Adrenal gland (tissue), 5 donors: Measurements from ENCODE around the gene PMAIP1.

Experiments used
- CTCF ChIP-seq, 6 experiments: fragments of 450-650 bp in 4 of 6; fragments of 200-600 bp in 2 of 6; sonication (generic) in 1 of 6; IDR thresholded peaks; 1 replicate in 5 of 6; 2 replicates in 1 of 6; pipeline versions ENCODE4 v1.5.1 to v1.8.0; 2016 to 2021; ENCODE audit warnings: antibody characterized with exemption in 6 of 6, mild to moderate bottlenecking in 2 of 6, moderate library complexity in 1 of 6
- POLR2A ChIP-seq, 2 donors: fragments of 450-650 bp; IDR thresholded peaks; one replicate each; pipeline ENCODE4 v1.6.1; 2017; ENCODE audit warnings: antibody characterized with exemption in 2 of 2, mild to moderate bottlenecking in 2 of 2, moderate library complexity in 1 of 2
- donor health status: DM: no; HTN: no; CAD: no.

- no peak for TF ChIP-seq CTCF (IDR thresholded peaks at IDR 0.05)
- no peak for TF ChIP-seq POLR2A (IDR thresholded peaks at IDR 0.05)
Measured at GRCh38 chr18:59907660-59908059, 7.9 kb downstream of the PMAIP1 start.
